ENCODE results near the gene CNOT9.

- TF ChIP-seq EZH2 (IDR thresholded peaks at IDR 0.05; ENCODE audit: borderline replicate concordance, low read length) (no peak), CTCF (IDR thresholded peaks at IDR 0.05; ENCODE audit: low read length) (no peak)
These were observed 52.4 kb downstream of the CNOT9 start for GRCh38 chr2:218621007-218621406.

Data from OCI-LY1 (cell line).